NCI-H2107 treated with DMSO at 0.1 percent for 48 hours (cell line): Measurements from ENCODE around the gene TOX2.

Source experiments
- DNase-seq: peaks from one replicate; lab custom pipeline; 2025; ENCODE audit not compliant: unreplicated experiment; lab: John Stamatoyannopoulos, UW

The TOX2 gene

DNA sequence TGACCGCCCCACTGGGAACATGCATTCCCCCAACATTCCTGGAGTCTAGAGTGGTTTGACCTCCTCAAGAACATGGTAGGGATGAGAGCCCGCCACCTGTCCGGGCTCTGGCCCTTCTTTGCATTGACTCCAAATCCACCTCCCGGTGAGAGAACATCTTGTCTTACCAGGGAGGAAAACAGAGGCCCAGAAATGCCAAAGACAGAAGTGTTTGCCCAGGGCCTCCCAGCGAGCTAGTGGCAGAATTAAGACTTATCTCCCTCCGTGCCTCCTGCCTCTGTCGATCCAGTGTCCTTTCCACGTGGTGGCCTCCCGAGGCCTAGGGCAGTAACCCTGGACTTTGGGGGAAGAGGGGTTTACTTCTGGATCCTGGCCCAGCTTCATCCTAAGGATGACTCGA is 137.5 kb downstream of the TOX2 start:
- DNase-seq: no peak

DNA sequence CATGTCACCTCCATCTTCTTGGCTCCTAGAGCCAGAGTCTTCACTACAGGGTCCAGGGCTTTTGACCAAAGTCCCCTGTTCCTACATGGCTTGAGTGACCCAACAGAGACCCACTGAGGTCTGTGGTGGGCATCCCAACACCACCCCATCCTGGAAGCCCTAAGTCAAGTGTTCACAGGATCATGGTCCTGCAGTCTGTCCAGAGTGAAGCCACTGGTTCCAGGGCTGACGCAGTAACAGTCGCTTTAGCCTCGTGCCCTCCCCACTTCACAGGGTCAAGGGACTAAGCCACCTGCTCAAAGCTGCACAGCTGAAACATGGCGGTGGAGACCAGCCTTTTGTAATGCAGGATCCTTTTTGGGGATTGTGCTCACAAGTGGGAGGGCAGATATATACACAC is 138.4 kb downstream of the TOX2 start:
- DNase-seq: no peak

DNA sequence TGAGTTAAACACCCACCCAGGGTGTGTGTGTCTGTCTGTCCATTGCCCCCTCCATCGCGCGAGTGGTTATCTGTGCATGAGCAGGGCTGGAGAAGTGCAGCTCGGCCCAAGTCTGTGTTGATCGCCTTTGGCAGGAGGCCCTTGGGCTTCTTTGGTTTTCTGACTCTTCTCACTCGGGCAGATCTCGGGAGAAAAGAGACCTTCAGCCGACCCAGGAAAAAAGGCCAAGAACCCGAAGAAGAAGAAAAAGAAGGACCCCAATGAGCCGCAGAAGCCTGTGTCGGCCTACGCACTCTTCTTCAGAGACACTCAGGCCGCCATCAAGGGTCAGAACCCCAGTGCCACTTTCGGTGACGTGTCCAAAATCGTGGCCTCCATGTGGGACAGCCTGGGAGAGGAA is 139.5 kb downstream of the TOX2 start:
- no peak for DNase-seq

DNA sequence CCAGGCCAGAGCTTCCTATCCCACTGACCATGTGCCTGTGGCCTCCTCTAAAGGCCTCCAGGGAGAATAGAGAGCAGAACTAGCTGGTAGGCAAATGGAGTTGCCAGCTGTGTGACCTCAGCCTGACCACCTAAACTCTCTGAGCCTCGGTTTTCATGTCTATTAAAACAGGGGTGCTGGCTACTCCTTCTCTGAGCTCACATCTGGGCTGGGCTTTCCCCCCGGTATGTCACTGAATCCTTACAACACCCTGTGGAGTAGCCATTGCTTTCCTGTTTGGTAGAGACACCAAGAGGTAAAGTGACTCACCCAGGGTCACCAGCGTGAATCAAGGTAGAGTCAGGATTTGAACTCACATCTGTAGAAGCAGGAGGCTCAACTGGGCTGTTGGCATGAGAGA is 140.2 kb downstream of the TOX2 start:
- DNase-seq: no peak

DNA sequence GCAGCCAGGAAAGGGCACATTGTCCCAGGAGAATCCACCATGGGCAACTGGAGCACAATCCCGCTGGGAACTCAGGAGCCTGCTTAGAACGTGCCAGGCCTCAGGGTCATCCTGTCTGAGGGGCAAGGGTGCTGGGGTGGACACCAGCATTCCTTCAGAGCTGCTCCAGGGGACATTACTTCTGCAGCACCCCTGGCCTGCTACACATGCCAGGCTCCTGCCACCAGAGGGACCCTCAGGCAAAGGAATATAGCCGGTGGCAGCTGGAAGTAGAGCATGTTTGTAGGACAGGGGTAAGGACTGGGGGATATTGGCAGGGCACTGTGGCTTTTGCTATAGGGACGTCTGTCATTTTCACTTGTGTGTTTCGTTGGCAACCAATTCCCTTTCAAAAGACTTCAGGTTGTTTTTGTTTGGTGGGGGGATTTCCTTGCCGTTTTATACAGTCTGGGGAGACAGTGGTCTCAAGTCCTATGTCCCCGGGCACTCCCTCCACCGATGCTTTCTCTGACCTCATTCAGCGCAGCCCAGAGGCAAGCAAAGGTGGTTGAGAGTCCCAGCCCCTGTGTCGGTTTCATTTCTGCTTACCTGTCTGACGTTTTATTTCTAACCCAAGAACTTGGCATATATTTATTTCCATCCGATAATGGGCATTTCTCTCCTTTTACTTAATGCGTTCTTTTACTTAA is 141.5 kb downstream of the TOX2 start:
- DNase-seq: no peak

DNA sequence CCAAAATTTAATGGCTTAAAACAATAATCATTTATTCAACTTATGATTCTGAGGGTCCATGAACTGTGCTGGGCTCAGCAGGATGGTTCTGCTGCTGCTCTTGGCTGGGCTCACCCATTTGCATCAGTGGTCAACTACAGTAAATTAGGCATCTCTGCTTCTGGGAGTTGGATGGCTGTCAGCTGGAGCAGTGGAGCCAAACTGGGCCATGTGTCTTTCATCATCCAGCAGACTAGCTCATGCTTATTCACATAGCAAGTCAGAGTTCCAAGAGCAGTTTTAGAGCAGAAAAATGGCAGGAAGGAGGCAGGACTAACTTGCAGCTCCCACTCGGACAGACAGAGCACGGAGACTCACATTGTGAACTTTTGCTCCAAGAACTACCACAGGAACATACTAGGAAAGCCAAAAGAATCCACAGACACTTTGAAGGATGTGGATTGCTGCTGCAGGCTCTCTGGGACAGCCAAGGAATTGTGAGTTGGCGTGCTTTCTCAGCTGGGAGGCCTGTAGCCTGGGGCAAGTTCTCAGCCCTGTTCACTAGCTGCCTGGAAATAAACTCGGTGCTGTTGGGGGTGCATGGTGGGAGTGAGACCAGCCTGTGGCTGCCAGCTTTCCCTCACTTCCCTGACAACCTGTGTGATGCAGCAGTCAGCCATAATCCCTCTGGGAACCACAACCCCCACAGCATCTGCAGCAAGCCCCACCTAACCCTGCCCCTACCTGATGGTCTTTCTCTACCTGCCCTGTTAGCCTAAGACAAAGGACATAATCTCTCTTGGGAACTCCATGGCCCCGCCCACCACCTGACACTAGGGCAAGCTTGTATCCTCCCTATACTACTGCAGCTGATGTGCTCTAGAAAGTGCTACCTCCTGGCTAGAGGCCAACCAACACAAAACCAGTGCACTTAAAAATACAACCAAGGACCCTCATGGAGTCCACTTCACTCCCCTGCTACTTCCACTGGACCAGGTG is 143.3 kb downstream of the TOX2 start:
- no peak for DNase-seq

DNA sequence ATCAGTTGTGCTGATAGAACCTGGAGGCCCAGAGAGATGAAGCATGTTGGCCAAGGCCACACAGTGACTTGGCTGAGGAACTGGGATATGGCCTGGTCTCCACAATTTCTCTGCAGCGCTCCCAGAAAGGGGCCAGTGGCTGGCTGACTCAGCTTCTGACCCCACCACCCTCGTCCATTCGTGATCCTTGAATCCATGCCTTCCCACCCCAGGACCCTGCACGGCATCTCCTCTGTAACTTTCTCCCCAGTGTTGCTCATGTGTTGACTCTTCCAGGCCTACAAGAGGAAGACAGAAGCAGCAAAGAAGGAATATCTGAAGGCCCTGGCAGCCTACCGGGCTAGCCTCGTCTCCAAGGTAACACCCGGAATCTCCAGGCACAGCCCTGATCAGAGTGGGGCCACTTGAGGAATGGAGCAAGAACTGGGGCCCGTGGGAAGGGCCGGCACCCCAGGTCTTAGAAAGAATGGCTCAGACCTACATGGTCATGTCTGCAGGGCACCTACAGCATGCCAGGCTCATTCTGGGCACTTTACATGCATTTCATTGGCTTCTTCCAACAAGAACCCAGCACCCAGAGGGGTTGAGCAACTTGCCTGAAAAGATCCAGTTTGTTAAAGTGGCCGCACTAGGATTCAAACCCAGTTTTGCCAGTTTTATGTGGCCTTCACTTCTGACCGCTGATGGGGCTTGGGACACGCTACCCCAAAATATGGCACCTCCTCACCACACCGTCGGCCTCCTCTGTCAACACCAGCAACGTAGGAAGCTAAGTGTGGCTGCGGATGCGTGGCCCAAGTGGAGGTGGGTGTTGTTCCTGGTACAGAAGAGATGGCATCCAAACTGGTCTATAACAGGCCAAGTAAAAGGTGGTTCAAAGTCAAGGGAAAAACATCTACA is 150.1 kb downstream of the TOX2 start:
- DNase-seq: no peak

DNA sequence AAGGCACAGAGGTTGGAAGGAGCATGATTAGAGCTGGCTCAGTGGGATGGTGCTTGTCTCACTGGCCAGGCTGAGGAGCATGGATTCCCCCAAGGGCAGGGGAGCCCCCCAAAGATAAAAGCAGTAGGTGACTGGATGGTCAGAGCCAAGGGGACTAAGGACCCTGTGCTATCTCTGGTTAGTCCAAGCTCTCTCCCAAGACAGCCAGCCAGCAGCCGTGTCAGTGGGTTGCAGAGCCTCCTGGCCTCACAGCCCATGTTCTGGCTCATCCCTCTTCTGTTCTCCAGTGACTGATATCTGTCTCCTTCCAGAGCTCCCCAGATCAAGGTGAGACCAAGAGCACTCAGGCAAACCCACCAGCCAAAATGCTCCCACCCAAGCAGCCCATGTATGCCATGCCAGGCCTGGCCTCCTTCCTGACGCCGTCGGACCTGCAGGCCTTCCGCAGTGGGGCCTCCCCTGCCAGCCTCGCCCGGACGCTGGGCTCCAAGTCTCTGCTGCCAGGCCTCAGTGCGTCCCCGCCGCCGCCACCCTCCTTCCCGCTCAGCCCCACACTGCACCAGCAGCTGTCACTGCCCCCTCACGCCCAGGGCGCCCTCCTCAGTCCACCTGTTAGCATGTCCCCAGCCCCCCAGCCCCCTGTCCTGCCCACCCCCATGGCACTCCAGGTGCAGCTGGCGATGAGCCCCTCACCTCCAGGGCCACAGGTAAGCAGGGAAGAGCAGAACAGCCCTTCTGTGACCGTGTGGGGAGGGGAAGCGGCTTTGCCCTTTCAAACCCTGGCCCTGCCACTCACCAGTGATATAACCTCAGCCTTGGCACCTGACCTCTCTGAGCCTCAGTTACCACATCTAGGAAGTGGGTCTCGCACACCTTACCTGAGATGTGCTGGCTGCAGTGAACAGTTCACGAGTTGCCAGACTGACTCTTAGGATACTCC is 151.0 kb downstream of the TOX2 start:
- no peak for DNase-seq

DNA sequence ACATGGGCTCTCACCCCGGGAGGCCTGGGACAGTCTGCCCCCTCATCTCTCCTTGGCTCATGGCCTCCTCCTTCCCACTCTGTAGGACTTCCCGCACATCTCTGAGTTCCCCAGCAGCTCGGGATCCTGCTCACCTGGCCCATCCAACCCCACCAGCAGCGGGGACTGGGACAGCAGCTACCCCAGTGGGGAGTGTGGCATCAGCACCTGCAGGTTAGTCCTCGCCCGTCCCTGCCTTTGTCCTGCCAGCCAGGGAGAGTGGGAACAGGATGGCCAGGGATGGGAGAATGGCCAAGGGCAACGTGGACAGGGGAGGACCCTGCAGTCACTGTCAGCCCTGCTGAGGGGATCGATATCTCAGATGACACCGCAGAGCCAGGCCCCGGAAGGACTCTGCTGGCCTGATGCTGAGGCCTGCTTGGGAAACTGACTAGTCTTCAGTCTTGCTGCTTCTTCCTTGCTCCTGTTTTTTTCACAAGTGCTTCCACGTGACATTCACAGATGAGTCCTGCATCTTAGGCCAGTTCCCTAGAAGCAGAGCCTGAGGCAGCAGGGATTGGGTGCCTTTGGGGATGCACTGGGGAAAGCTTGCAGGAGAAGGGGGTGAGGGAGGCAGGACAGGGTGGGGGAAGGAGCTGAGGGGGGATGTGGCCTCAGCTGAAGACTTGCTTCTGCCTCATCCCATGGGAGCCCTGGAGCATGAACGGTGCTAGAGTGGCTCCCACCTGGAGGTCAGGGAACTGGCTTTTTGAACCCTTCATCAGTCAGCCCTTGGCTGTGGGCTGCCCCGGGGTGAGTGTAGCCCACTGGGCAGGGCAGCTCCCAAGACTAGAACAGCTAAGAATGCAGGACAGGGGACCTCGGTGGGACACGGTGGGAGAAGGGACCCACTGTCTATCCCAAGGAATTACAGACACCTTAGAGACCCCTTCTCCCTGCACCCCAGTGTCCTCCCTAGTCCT is 152.3 kb downstream of the TOX2 start:
- DNase-seq: no peak

DNA sequence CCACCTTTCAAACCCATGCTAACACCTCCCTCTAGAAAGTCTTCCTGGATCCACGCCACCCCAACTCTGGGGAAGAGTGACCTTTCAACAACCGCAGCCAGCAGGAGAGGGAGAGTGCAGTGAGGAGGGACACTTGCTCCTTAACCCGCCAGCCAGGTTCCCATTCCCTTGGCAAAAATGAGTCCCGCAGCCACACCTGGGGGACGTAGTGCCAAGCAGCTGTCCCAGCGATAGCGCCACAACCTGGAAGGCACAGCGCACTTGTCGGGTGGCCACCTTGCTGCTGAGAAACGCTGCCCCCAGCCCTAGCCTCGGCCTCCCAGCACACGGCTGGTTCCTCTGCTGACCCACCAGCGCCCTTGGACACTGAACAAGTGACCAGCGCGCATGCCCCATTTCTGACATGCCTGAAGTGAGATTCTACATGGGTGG is 153.0 kb downstream of the TOX2 start:
- no peak for DNase-seq

DNA sequence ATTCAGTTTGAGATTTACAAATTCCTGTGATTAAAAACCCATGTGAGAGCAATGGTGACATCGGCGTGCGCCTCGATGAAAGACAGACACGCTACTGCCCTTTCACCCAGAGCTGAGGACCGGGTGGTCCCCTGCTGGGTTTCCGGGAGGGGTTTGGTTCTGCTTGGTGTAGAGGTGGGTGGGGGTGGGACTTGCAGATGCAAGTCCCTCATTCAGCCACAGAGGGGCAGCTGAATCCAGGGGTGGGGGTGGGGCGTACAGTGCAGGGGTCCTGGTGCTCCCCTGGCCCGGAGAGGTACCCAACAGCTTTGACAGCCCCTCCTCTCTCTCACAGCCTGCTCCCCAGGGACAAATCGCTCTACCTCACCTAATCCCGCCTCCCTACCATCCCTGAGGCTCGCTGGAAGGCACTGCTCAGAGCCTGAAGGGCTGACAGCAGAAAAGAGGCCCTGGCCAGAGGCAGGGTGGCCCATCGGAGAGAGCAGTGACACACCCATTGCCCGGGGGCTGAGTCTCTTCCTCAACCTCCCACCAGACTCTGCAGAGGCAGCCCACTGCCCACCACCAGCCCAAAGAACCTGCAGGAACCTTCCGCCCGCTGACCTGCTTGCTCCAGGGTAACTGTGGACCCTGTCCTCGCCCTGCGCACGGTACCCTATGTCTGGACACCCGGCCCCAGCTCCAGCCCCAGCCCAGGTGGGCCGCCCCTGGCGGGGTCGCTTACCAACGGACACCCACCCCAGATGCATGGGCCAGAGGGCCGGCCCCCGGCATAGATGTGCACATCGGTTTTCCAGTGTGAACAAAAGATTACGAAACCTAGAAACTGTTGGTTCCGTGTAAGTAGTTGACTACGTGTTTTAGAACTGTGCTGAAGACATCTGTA is 153.9 kb downstream of the TOX2 start:
- no peak for DNase-seq

DNA sequence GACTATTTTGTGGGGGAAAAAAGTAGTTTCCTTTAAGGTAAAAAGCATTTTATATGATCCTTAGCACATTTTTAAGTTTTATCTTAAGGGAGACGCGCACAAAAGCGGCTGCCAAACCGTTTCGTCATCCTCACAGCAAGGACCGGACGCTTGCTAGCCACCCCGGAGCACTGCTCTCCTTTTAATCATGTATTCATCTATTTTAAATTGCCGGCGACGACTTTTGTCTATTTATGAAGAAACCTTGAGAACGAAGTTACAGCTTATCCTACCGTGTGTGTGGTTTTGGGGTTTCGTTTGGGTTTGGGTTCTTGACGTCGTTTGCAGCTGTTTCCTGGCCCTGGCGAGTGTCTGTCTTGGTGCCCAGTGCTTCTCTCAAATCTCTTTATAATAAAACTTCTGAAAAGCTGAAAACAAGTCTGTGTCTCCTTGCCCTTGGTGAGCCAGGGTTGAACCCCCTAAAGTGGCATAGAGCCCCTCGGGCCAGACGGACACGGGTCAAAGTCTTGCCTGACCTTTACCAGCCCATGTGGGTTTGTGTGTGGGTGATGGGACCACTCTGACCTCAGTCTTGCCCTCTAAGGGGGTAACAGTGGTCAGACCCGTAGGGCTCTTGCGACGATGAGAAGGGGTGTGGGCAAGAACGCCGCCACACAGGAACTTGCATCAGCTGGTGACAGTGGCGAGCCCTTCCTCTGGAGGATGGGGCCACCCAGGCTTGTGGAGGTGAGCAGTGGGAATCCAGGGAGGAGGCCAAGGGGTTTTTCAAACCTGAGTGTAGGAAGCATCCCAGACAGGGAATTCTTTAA is 154.8 kb downstream of the TOX2 start:
- DNase-seq: no peak

DNA sequence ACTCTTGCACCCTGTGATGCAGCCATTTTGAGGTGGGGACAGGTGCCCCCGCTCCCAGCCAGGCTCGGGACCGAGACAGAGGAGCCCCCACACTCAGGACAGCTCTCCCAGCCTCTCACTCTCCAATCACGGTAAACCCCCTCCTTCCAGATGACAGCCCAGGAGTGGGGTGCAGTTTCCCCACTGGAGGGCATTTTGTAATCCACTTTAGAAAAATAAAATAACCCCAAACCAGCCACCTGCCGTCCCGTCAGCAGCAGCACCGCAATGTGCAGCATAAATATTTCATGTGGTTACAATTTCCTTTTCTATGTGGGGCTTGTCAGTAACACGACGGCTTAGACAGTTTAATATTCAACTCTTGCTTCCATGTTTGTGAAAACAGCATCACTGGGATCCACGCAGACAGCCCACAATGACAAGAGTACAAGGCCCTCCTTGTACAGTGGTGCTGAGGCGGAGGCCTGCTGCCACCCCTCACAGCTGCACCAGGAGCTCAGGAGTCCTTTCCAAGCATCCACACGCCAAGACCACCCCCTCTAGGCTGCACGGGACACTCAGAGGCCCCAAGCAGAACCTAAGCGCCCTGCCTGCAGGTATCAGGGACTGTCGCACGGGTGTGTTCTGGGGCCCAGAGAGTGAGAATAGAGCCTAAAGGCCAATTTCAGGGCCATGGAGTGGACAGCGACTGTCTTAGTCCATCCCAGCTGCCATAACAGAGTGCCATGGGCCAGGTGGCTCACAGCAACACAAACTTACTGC is 155.7 kb downstream of the TOX2 start:
- DNase-seq: no peak

DNA sequence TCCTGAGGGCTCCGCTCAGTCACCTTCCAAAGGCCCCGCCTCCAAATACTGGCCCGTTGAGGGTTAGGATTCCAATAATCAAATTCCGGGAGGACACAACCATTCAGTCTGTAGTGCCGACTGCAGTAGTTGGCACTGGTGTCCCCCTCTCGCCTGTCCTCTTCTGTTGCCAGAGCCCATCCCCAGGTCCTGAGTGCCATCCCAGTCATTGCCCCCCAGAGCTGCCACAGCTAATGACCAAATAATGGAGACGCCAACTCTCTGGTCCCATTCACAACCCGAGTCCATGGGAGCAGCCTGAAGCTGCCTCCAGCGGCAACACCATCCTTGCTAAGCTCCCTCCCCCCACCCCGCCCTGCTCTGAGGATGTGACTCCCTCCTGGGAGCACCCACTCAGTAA is 156.4 kb downstream of the TOX2 start:
- no peak for DNase-seq

DNA sequence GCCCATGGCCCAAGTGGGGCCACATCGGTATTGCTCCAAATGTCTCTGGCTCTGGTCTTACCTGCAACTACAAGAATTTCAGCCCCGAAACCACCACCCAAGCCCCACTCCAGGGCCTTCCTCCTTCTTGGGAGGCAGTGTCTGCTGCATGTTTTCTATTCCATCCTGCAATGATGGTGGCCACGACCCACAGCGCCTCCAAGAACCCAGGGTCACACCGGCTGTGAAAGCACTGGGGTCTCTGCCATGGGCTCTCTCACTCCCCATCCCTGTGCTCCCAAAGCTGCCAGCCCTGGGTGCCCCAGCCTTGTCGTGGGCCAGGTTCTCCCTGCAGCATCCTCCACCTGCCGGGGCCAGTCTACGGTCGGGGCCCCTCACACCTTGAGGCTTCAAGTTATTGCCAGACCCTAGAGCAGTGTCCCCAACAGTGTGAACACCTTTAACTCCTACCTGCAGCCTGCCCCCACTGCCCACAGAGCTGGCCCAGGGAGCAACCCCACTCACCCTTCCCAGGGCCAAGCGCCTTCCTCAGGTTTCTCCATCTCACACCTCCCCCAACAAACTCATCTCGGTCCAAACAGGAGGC is 157.0 kb downstream of the TOX2 start:
- no peak for DNase-seq

DNA sequence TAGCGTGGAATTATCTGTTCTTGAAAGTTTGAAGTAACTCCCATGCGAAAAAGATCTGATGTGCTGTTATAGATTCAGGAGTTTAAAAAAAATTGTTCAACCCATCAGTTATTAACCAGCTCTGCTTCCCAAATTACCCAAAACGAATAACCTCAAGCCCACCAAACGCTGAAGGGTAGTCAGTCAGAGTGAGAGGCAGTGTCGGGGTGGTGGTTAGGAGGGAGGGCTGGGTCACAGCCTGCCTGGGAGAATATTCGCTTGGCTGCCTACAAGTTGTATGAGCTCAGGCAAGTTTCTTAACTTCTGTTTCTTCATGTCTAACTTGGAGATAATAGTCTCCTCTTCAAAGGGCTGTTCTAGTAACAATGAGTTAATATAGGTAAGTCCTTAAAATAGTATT is 157.7 kb downstream of the TOX2 start:
- no peak for DNase-seq
